ENCODE measurements around the gene MUC21.

Gene MUC21

GRCh38 chr6:31004794-31005193 is 21.3 kb downstream of the MUC21 start:
- Histone ChIP-seq H3K4me3 (no peak overlapping the region), H3K27ac (no peak overlapping the region)
- no peak for TF ChIP-seq CTCF (IDR thresholded peaks at IDR 0.05)
- no peak for DNase-seq (ENCODE audit: low spot score)

GRCh38 chr6:31005249-31006020 is 21.9 kb downstream of the MUC21 start:
- H3K27ac ChIP-seq: no peak overlapping the region
- TF ChIP-seq CTCF (IDR thresholded peaks at IDR 0.05): no peak
- H3K4me3 ChIP-seq: no peak overlapping the region
- DNase-seq (ENCODE audit: low spot score): no peak

GRCh38 chr6:31007694-31008093 is 24.2 kb downstream of the MUC21 start:
- Histone ChIP-seq H3K4me3 (no peak overlapping the region), H3K27ac (no peak overlapping the region)
- TF ChIP-seq CTCF (IDR thresholded peaks at IDR 0.05): no peak
- DNase-seq (ENCODE audit: low spot score): no peak

GRCh38 chr6:31008165-31008564 is 24.6 kb downstream of the MUC21 start:
- H3K27ac ChIP-seq: no peak overlapping the region

GRCh38 chr6:31009731-31010130 is 26.2 kb downstream of the MUC21 start:
- no peak for DNase-seq (ENCODE audit: low spot score)

More at GRCh38 chr6:31008165-31008564, 24.6 kb downstream of the MUC21 start:
- no peak for TF ChIP-seq CTCF (IDR thresholded peaks at IDR 0.05)
- DNase-seq (ENCODE audit: low spot score): no peak
- no peak overlapping the region for H3K4me3 ChIP-seq

GRCh38 chr6:31010393-31011060 is 27.0 kb downstream of the MUC21 start, which contains the start of gene MUC22:
Gene MUC22, plus strand, starts transcription at chr6:31010474. Its CDS starts 233 bp downstream, at chr6:31010707.
- no peak within 1 kb of the TSS for H3K4me3 ChIP-seq
- DNase-seq (ENCODE audit: low spot score): no peak
- no peak for TF ChIP-seq CTCF (IDR thresholded peaks at IDR 0.05)
- no peak within 1 kb of the TSS for H3K27ac ChIP-seq

More at GRCh38 chr6:31009731-31010130, 26.2 kb downstream of the MUC21 start:
- no peak overlapping the region for H3K4me3 ChIP-seq
- H3K27ac ChIP-seq: no peak overlapping the region
- TF ChIP-seq CTCF (IDR thresholded peaks at IDR 0.05): no peak

All from coronary artery (tissue), 2 donors.